GM23248 (cell line): Measurements from ENCODE around the gene UNC13B. TPM values are rescaled to one million over a fixed set of nuclear protein-coding genes. Genes with fewer than 3 reads are reported as not detected.

Experiments
- DNase-seq: peaks from one replicate; pipeline ENCODE4 v3.0.0-alpha.2; 2015
- H2AFZ ChIP-seq: fragments of 200-600 bp; sonication (generic); 2 replicates; pipeline ENCODE4 v1.6.1; 2016; ENCODE audit warnings: antibody characterized with exemption
- H3F3A ChIP-seq: fragments of 200-600 bp; sonication (generic); 2 replicates; pipeline ENCODE4 v1.6.1; 2016; ENCODE audit warnings: mild to moderate bottlenecking, antibody characterized with exemption, mixed run types; ENCODE audit not compliant: insufficient read depth
- H3K27ac ChIP-seq: fragments of 200-600 bp; sonication (generic); 2 replicates; pipeline ENCODE4 v1.5.1; 2016; ENCODE audit warnings: mild to moderate bottlenecking
- H3K27me3 ChIP-seq: fragments of 200-600 bp; sonication (generic); replicated peaks from 2 replicates; pipeline ENCODE4 v1.6.1; 2016; ENCODE audit warnings: mild to moderate bottlenecking; ENCODE audit not compliant: insufficient read depth
- H3K36me3 ChIP-seq: fragments of 200-600 bp; sonication (generic); 2 replicates; pipeline ENCODE4 v1.6.1; 2016; ENCODE audit warnings: low read depth, mild to moderate bottlenecking
- H3K4me1 ChIP-seq: fragments of 200-600 bp; sonication (generic); 2 replicates; pipeline ENCODE4 v1.6.1; 2016; ENCODE audit warnings: mild to moderate bottlenecking; ENCODE audit not compliant: insufficient read depth
- H3K4me2 ChIP-seq: fragments of 200-600 bp; sonication (generic); one replicate; pipeline ENCODE4 v1.6.1; 2016; ENCODE audit warnings: mild to moderate bottlenecking; ENCODE audit not compliant: unreplicated experiment
- H3K4me3 ChIP-seq: fragments of 200-600 bp; sonication (generic); 2 replicates; pipeline ENCODE4 v1.5.1; 2016; ENCODE audit warnings: mild to moderate bottlenecking
- H3K79me2 ChIP-seq: fragments of 200-600 bp; sonication (generic); 2 replicates; pipeline ENCODE4 v1.6.1; 2016; ENCODE audit warnings: mild to moderate bottlenecking; ENCODE audit not compliant: insufficient read depth
- H3K9ac ChIP-seq: fragments of 200-600 bp; sonication (generic); 2 replicates; pipeline ENCODE4 v1.6.1; 2016; ENCODE audit warnings: mild to moderate bottlenecking
- H3K9me2 ChIP-seq: fragments of 200-600 bp; sonication (generic); 2 replicates; pipeline ENCODE4 v1.6.1; 2016; ENCODE audit warnings: mixed run types, mild to moderate bottlenecking, moderate library complexity; ENCODE audit not compliant: insufficient read depth
- H3K9me3 ChIP-seq: fragments of 200-600 bp; sonication (generic); one replicate; pipeline ENCODE4 v1.6.1; 2017; ENCODE audit warnings: low read depth
- H4K20me1 ChIP-seq: fragments of 200-600 bp; sonication (generic); 2 replicates; pipeline ENCODE4 v1.6.0; 2016; ENCODE audit not compliant: insufficient read depth
- EZH2 ChIP-seq: fragments of 200-600 bp; sonication (generic); IDR thresholded peaks from 2 replicates; pipeline ENCODE4 v1.6.1; 2018; ENCODE audit warnings: antibody characterized with exemption, mild to moderate bottlenecking; ENCODE audit not compliant: insufficient read depth, poor library complexity, severe bottlenecking
- EZH2phosphoT487 ChIP-seq: fragments of 200-600 bp; sonication (generic); IDR thresholded peaks from 2 replicates; pipeline ENCODE4 v1.6.1; 2018; ENCODE audit warnings: antibody characterized with exemption, moderate library complexity, mild to moderate bottlenecking, low read depth; ENCODE audit not compliant: insufficient read depth
- WGBS, 2 experiments: methylation state at CpG; one replicate each; pipeline ENCODE4 v1.1.6; 2015 to 2017; ENCODE audit warnings: low lambda C conversion rate in 2 of 2, low coverage in 1 of 2; ENCODE audit errors: missing lambda C conversion rate in 2 of 2; 5-methylcytosine and 5-hydroxymethylcytosine counted together
- in situ Hi-C: fragments of 300-500 bp; cut with MboI; formaldehyde crosslinking; loops from 2 replicates; pipeline ENCODE4 v1.15.0; 2020
- polyA plus RNA-seq: library from polyadenylated mRNA; unstranded; fragments of >200 nt; fragmentation: Nextera tagmentation; extraction: Ambion mirVana; gene quantifications from 2 replicates; pipeline ENCODE4 v1.2.1, GENCODE V29; 2016
- total RNA-seq: library from RNA; depleted of rRNA; stranded (reverse); fragments of >200 nt; shearing (Covaris generic); gene quantifications from 2 replicates; pipeline ENCODE4 v1.2.3, GENCODE V29; 2014

UNC13B gene
- total and polyA plus RNA-seq, 2 experiments from 2014 or later, result 5.5 to 15.3 TPM

DNA sequence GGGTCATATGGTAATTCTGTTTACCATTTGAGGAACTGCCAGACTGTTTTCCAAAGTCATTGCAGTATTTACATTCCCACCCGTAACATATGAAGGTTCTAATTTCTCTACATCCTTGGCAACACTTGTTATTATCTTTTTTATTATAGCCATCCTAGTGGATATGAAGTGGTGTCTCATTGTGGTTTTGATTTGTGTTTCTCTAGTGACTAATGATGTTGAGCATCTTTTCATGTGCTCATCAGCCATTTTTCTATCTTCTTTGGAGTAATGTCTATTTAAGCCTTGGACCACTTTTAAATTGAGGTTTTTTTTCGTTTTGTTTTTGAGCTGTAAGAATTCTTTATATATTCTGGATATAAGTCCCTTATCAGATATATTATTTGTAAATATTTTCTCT is 195.3 kb downstream of the UNC13B start:
- TF ChIP-seq EZH2phosphoT487, result no peak
- no peak for TF ChIP-seq EZH2
- Histone ChIP-seq H3K79me2 (no peaks in the 10 kb centered on the region), H3K4me1 (peaks cover 15% of the 10 kb centered on the region), H2AFZ (no peak overlapping the region), H3K9ac (no peak overlapping the region), H3K4me2 (no peak overlapping the region), H3K27ac (no peak overlapping the region), H3K9me2 (no peaks in the 10 kb centered on the region), H3F3A (peaks cover 13% of the 10 kb centered on the region), H3K9me3 (no peaks in the 10 kb centered on the region), H4K20me1 (no peaks in the 10 kb centered on the region), H3K4me3 (no peak overlapping the region), H3K27me3 (no peaks in the 10 kb centered on the region), H3K36me3 (no peaks in the 10 kb centered on the region)
- DNase-seq, result peak; percentile 51
- WGBS, 2 experiments, result 47 to 54% methylated on average over 2 of the region's 2 CpGs
- in situ Hi-C loops, result no loop called here

GRCh38 chr9:35357826-35358225 is 196.0 kb downstream of the UNC13B start:
- in situ Hi-C loops, result no loop called here

GRCh38 chr9:35364817-35365585 is 203.2 kb downstream of the UNC13B start:
- Histone ChIP-seq H3K36me3 (no peaks in the 10 kb centered on the region), H3K27me3 (no peaks in the 10 kb centered on the region), H3K9ac (no peak overlapping the region), H3K79me2 (no peaks in the 10 kb centered on the region), H3K9me2 (0 out of 2 replicates have a peak, but pooled peaks cover 4% of the 10 kb centered on the region), H3K27ac (no peak overlapping the region), H3F3A (peaks cover 16% of the 10 kb centered on the region), H3K4me3 (no peak overlapping the region), H2AFZ (no peak overlapping the region), H3K4me2 (no peak overlapping the region), H3K4me1 (peaks cover 32% of the 10 kb centered on the region), H3K9me3 (no peaks in the 10 kb centered on the region), H4K20me1 (no peaks in the 10 kb centered on the region)
- no peak for DNase-seq
- TF ChIP-seq EZH2phosphoT487, result no peak
- no peak for TF ChIP-seq EZH2
- in situ Hi-C loops, result no loop called here
- 91 to 95% methylated on average over 3 of the region's 3 CpGs for WGBS, 2 experiments

More at GRCh38 chr9:35357826-35358225, 196.0 kb downstream of the UNC13B start:
- H3K27me3 ChIP-seq, result no peaks in the 10 kb centered on the region
- no peak overlapping the region for H3K4me3 ChIP-seq
- H3K4me1 ChIP-seq, result peaks cover 15% of the 10 kb centered on the region
- no peaks in the 10 kb centered on the region for H4K20me1 ChIP-seq
- no peaks in the 10 kb centered on the region for H3K79me2 ChIP-seq
- 90 to 95% methylated on average over 4 of the region's 4 CpGs for WGBS, 2 experiments
- no peaks in the 10 kb centered on the region for H3K9me2 ChIP-seq
- TF ChIP-seq EZH2 (no peak), EZH2phosphoT487 (no peak)
- peaks cover 13% of the 10 kb centered on the region for H3F3A ChIP-seq
- no peak for DNase-seq
- no peaks in the 10 kb centered on the region for H3K9me3 ChIP-seq
- H3K4me2 ChIP-seq, result no peak overlapping the region
- no peak overlapping the region for H3K27ac ChIP-seq
- H3K36me3 ChIP-seq, result no peaks in the 10 kb centered on the region
- no peak overlapping the region for H3K9ac ChIP-seq
- no peak overlapping the region for H2AFZ ChIP-seq

DNA sequence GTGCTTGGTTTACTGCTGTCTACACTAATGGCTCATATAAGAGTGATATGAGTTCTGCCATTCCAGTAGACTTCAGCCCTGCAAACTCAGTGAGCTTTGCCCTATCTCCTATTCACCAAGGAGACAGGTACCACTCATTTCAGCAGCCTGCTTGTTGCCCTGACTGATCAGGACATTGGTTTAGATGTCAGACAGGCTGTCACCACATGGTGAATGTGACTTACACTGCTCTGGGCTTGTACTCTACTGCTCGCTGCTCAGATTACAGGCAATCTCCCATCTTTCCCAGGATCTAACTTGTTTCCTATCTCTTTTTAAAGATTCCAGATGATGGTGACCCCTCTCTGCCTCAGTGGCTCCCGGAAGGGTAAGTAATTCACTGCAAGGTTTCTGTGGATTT is 204.8 kb downstream of the UNC13B start:
- H3K9me2 ChIP-seq, result 0 out of 2 replicates have a peak, but pooled peaks cover 4% of the 10 kb centered on the region
- no peak overlapping the region for H3K4me2 ChIP-seq
- H4K20me1 ChIP-seq, result no peaks in the 10 kb centered on the region
- 95 to 97% methylated on average over 2 of the region's 2 CpGs for WGBS, 2 experiments
- no peaks in the 10 kb centered on the region for H3K27me3 ChIP-seq
- H3K79me2 ChIP-seq, result no peaks in the 10 kb centered on the region
- H3K9me3 ChIP-seq, result no peaks in the 10 kb centered on the region
- in situ Hi-C loops, result no loop called here
- H2AFZ ChIP-seq, result no peak overlapping the region
- TF ChIP-seq EZH2, result no peak
- TF ChIP-seq EZH2phosphoT487, result no peak
- no peak overlapping the region for H3K9ac ChIP-seq
- peaks cover 32% of the 10 kb centered on the region for H3K4me1 ChIP-seq
- H3K27ac ChIP-seq, result no peak overlapping the region
- H3K36me3 ChIP-seq, result no peaks in the 10 kb centered on the region
- H3F3A ChIP-seq, result peaks cover 16% of the 10 kb centered on the region
- H3K4me3 ChIP-seq, result no peak overlapping the region
- no peak for DNase-seq
